GM23338 (cell line): ENCODE results near the gene MYO6.

Source experiments
- EZH2 ChIP-seq: fragments of 200-600 bp; sonication (generic); IDR thresholded peaks from one replicate; pipeline ENCODE4 v1.8.0; 2017; ENCODE audit warnings: antibody characterized with exemption, mild to moderate bottlenecking, low read depth; ENCODE audit not compliant: unreplicated experiment
- EZH2phosphoT487 ChIP-seq: fragments of 200-600 bp; sonication (generic); IDR thresholded peaks from one replicate; pipeline ENCODE4 v1.8.1; 2018; ENCODE audit warnings: antibody characterized with exemption; ENCODE audit not compliant: unreplicated experiment
- NANOG ChIP-seq: IDR thresholded peaks from 2 replicates; pipeline ENCODE4 v1.6.1; 2016; ENCODE audit warnings: antibody characterized with exemption, borderline replicate concordance
- POLR2AphosphoS5 ChIP-seq: IDR thresholded peaks from 2 replicates; pipeline ENCODE4 v1.6.1; 2016; ENCODE audit warnings: antibody characterized with exemption, low read depth
- REST ChIP-seq: IDR thresholded peaks from one replicate; pipeline ENCODE4 v1.6.1; 2018; ENCODE audit warnings: antibody characterized with exemption; ENCODE audit not compliant: unreplicated experiment
- TF ChIP-seq, protein P1 (sequence below), 2 experiments: fragments of 200-600 bp in 1 of 2; sonication (generic) in 1 of 2; conservative IDR thresholded peaks; 2 replicates each; pipeline versions ENCODE4 v1.5.1 to v1.6.1; 2016 to 2017; ENCODE audit warnings: antibody characterized with exemption in 2 of 2, low read depth in 2 of 2, mild to moderate bottlenecking in 2 of 2, moderate library complexity in 1 of 2
- TF ChIP-seq, protein P2 (sequence below): IDR thresholded peaks from 2 replicates; pipeline ENCODE4 v1.6.1; 2016; ENCODE audit warnings: antibody characterized with exemption

DNA sequence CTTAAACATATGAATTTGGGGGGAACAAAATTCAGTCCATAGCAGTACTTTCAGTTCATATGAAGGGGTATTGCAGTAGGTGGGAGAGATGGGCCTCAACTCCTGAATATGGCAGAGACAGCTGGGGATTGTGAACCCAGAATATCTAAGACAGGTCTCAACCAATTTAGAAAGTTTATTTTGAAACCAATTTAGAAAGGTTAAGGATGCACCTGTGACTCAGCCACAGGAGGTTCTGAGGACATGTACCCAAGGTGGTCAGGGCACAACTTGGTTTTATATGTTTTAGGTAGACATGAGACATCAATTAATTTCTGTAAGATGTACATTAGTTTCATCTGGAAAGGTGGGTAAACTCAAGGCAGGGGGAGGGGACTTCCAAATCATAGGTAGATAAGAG lies 59.5 kb downstream of the MYO6 start:
- no peak for TF ChIP-seq POLR2AphosphoS5
- TF ChIP-seq, protein P1, sequence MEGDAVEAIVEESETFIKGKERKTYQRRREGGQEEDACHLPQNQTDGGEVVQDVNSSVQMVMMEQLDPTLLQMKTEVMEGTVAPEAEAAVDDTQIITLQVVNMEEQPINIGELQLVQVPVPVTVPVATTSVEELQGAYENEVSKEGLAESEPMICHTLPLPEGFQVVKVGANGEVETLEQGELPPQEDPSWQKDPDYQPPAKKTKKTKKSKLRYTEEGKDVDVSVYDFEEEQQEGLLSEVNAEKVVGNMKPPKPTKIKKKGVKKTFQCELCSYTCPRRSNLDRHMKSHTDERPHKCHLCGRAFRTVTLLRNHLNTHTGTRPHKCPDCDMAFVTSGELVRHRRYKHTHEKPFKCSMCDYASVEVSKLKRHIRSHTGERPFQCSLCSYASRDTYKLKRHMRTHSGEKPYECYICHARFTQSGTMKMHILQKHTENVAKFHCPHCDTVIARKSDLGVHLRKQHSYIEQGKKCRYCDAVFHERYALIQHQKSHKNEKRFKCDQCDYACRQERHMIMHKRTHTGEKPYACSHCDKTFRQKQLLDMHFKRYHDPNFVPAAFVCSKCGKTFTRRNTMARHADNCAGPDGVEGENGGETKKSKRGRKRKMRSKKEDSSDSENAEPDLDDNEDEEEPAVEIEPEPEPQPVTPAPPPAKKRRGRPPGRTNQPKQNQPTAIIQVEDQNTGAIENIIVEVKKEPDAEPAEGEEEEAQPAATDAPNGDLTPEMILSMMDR (conservative IDR thresholded peaks at IDR 0.05; ENCODE audit: low read depth in 2 of 2), result no peak
- TF ChIP-seq, protein P2, sequence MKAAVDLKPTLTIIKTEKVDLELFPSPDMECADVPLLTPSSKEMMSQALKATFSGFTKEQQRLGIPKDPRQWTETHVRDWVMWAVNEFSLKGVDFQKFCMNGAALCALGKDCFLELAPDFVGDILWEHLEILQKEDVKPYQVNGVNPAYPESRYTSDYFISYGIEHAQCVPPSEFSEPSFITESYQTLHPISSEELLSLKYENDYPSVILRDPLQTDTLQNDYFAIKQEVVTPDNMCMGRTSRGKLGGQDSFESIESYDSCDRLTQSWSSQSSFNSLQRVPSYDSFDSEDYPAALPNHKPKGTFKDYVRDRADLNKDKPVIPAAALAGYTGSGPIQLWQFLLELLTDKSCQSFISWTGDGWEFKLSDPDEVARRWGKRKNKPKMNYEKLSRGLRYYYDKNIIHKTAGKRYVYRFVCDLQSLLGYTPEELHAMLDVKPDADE, result no peak
- TF ChIP-seq EZH2, result no peak
- TF ChIP-seq REST, result no peak
- no peak for TF ChIP-seq EZH2phosphoT487
- no peak for TF ChIP-seq NANOG
